ENCODE results near the gene TNKS2. TPM values are rescaled to one million over a fixed set of nuclear protein-coding genes. Genes with fewer than 3 reads are reported as not detected.

Gene TNKS2
- total RNA-seq, 4 donors from 2014 or later, result 42.8 to 48.4 (median 46.2) TPM

- no peak for TF ChIP-seq CTCF (IDR thresholded peaks at IDR 0.05; ENCODE audit: low read depth)
Measured at GRCh38 chr10:91803386-91804125, 5.3 kb downstream of the TNKS2 start.

DNA sequence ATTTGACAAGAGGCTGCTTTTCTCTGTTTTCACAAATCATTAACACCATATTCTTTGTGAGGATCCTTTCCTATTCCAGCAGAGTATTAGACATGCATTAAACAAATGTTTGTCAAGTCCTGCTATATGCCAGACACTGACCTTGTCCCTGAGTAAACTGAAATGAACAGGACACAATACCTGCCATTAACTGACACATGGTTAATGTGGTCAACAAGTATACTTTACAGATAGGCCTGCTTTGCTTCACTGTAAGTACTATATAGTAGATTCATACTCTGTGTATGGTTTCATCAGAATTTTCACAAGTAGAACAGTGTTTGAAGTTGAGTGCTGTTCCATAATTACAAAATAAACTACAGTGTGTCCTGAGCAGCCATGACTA, 5.9 kb downstream of the TNKS2 start:
- TF ChIP-seq CTCF (IDR thresholded peaks at IDR 0.05; ENCODE audit: low read depth), result no peak

GRCh38 chr10:91805110-91805838, 7.0 kb downstream of the TNKS2 start:
- TF ChIP-seq CTCF (IDR thresholded peaks at IDR 0.05; ENCODE audit: low read depth), result no peak

GRCh38 chr10:91813251-91813650, 15.0 kb downstream of the TNKS2 start:
- no peak for TF ChIP-seq CTCF (IDR thresholded peaks at IDR 0.05; ENCODE audit: low read depth)

GRCh38 chr10:91816981-91817380, 18.8 kb downstream of the TNKS2 start:
- no peak for TF ChIP-seq CTCF (IDR thresholded peaks at IDR 0.05; ENCODE audit: low read depth)

GRCh38 chr10:91820144-91820543, 21.9 kb downstream of the TNKS2 start:
- TF ChIP-seq CTCF (IDR thresholded peaks at IDR 0.05; ENCODE audit: low read depth), result no peak

DNA sequence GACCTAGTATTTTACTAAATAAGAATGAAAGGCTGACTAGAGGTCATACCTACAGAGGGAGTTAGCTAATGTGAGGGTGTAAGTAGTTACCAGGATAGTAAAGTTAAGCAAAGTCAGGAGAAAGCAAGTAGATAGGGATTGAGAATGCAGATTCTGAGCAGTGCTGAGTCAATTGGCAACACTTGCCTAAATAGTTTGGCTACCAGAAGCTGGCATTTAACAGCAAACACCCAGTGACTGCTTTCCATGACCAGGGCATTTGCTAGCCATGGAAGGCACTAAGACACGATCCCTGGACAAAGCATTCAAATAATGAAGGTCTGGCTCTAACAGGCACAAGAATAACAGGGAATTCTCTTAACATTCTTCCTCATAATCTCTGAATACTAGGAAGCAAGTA, 25.9 kb downstream of the TNKS2 start:
- TF ChIP-seq CTCF (IDR thresholded peaks at IDR 0.05; ENCODE audit: low read depth), result no peak
